ENCODE data around the gene FOXN4.
A peak's percentile ranks its signal among the peaks of the same experiment; 100 is the strongest.

The FOXN4 gene

GRCh38 chr12:109256011-109256410 lies 53.1 kb downstream of the FOXN4 start:
- no peak for DNase-seq

- no peak for DNase-seq
These were observed 53.7 kb downstream of the FOXN4 start for GRCh38 chr12:109255377-109255776.

GRCh38 chr12:109253913-109254544 lies 55.1 kb downstream of the FOXN4 start:
- DNase-seq, result no peak

- DNase-seq, result no peak
These were observed 56.3 kb downstream of the FOXN4 start for GRCh38 chr12:109252799-109253198.

GRCh38 chr12:109250523-109250922 lies 58.6 kb downstream of the FOXN4 start:
- DNase-seq, result peak; percentile 24

- no peak for DNase-seq
These were observed 61.0 kb downstream of the FOXN4 start for GRCh38 chr12:109247831-109248654.

- no peak for DNase-seq
These were observed 62.9 kb downstream of the FOXN4 start for GRCh38 chr12:109246221-109246620.

GRCh38 chr12:109244073-109244472 lies 65.0 kb downstream of the FOXN4 start:
- DNase-seq, result no peak

GRCh38 chr12:109241936-109242335 lies 67.1 kb downstream of the FOXN4 start:
- no peak for DNase-seq

- DNase-seq, result no peak
These were observed 68.7 kb downstream of the FOXN4 start for GRCh38 chr12:109240365-109240764.

GRCh38 chr12:109239691-109240090 lies 69.4 kb downstream of the FOXN4 start:
- no peak for DNase-seq

- DNase-seq, result peak; percentile 28
These were observed 69.9 kb downstream of the FOXN4 start for GRCh38 chr12:109239179-109239578.

- no peak for DNase-seq
These were observed 72.8 kb downstream of the FOXN4 start for GRCh38 chr12:109236257-109236656.

GRCh38 chr12:109234012-109234411 lies 75.1 kb downstream of the FOXN4 start:
- no peak for DNase-seq

GRCh38 chr12:109232731-109233130 lies 76.4 kb downstream of the FOXN4 start:
- no peak for DNase-seq

- DNase-seq, result no peak
These were observed 78.9 kb downstream of the FOXN4 start for GRCh38 chr12:109230193-109230592.

- no peak for DNase-seq
These were observed 80.4 kb downstream of the FOXN4 start for GRCh38 chr12:109228664-109229063.

All from activated CD4-positive, alpha-beta T cell treated with anti-CD3 and anti-CD28 coated beads, Interleukin-2, Interleukin-6, amounts not matched to agents 100 ng/mL and 50 ng/mL, durations not matched to agents 16 hours and 8 hours (primary cell).